HUDEP-2 (cell line): ENCODE results near the gene CCDC120.

Experiments used
- DNase-seq, 76 experiments: peaks; one replicate each; lab custom pipeline; 2025; ENCODE audit not compliant: unreplicated experiment in 76 of 76; lab: John Stamatoyannopoulos, UW

The CCDC120 gene

GRCh38 chrX:49058794-49059193 is at the start of gene CCDC120:
Gene CCDC120, plus strand, starts transcription at chrX:49058999. Its CDS starts 3,043 bp downstream, at chrX:49062042.
- no peak for DNase-seq

- no peak for DNase-seq
Observed at GRCh38 chrX:49019050-49019449, 39.7 kb upstream of the CCDC120 start.

- no peak for DNase-seq
Observed at GRCh38 chrX:49019599-49020249, 39.1 kb upstream of the CCDC120 start.

- DNase-seq = no peak
Observed at GRCh38 chrX:49029876-49030275, 28.9 kb upstream of the CCDC120 start.

- DNase-seq = no peak
Observed at GRCh38 chrX:49030283-49030682, 28.5 kb upstream of the CCDC120 start.

- DNase-seq = no peak
Observed at GRCh38 chrX:49037883-49038475, 20.8 kb upstream of the CCDC120 start.

GRCh38 chrX:49039598-49040375 is 19.0 kb upstream of the CCDC120 start:
- peak in 47 of 76 experiments; percentile 0 to 60 (median 28) for DNase-seq

GRCh38 chrX:49040376-49040955 is 18.3 kb upstream of the CCDC120 start:
- no peak for DNase-seq

- DNase-seq = no peak
Observed at GRCh38 chrX:49041744-49042580, 16.8 kb upstream of the CCDC120 start.

- peak in 1 of 76 experiments; percentile 5 for DNase-seq
Observed at GRCh38 chrX:49042581-49043219, 16.1 kb upstream of the CCDC120 start.

- DNase-seq = peak in 75 of 76 experiments; percentile 15 to 97 (median 93)
Observed at GRCh38 chrX:49043220-49043986, 15.4 kb upstream of the CCDC120 start, which contains the start of gene TFE3. Gene TFE3, minus strand, starts transcription at chrX:49043357. Its CDS starts 131 bp downstream, at chrX:49043226.

- DNase-seq = no peak
Observed at GRCh38 chrX:49043987-49044281, 14.9 kb upstream of the CCDC120 start.

- peak in 28 of 76 experiments; percentile 2 to 54 (median 24) for DNase-seq
Observed at GRCh38 chrX:49053223-49054072, 5.4 kb upstream of the CCDC120 start.

- no peak for DNase-seq
Observed at GRCh38 chrX:49054073-49054762, 4.6 kb upstream of the CCDC120 start.

- no peak for DNase-seq
Observed at GRCh38 chrX:49059201-49059600, 402 bp downstream of the CCDC120 start.

GRCh38 chrX:49059681-49060085 is 884 bp downstream of the CCDC120 start:
- DNase-seq = no peak

GRCh38 chrX:49060914-49061313 is 2.1 kb downstream of the CCDC120 start:
- DNase-seq = no peak

- DNase-seq = no peak
Observed at GRCh38 chrX:49061490-49061889, 2.7 kb downstream of the CCDC120 start.
